Tibial artery (tissue), 4 donors: ENCODE measurements around the gene RAX2.

ENCODE experiments used
- DNase-seq, 2 donors: peaks; one replicate each; pipeline ENCODE4 v3.0.0-alpha.2; 2019
- H3K27ac ChIP-seq, 2 donors: fragments of 200-600 bp; sonication (generic) in 1 of 2; 1 replicate in 1 of 2; 2 replicates in 1 of 2; pipeline ENCODE4 v1.5.1; 2018 to 2019; ENCODE audit warnings: mild to moderate bottlenecking in 1 of 2
- H3K27me3 ChIP-seq, 2 donors: fragments of 200-600 bp; sonication (generic) in 1 of 2; one replicate each; pipeline versions ENCODE4 v1.5.1 to v1.6.0; 2016 to 2019
- H3K36me3 ChIP-seq, 3 donors: fragments of 200-600 bp; sonication (generic) in 2 of 3; one replicate each; pipeline ENCODE4 v1.5.1; 2016 to 2019; ENCODE audit warnings: mild to moderate bottlenecking in 2 of 3
- H3K4me1 ChIP-seq, 4 donors: fragments of 200-600 bp; sonication (generic) in 2 of 4; 1 replicate in 3 of 4; 2 replicates in 1 of 4; pipeline ENCODE4 v1.5.1; 2016 to 2019
- H3K4me3 ChIP-seq, 2 donors: fragments of 200-600 bp; sonication (generic) in 1 of 2; 1 replicate in 1 of 2; 2 replicates in 1 of 2; pipeline ENCODE4 v1.5.1; 2018 to 2019; ENCODE audit warnings: mild to moderate bottlenecking in 2 of 2
- H3K9me3 ChIP-seq, 3 donors: fragments of 200-600 bp; sonication (generic) in 1 of 3; one replicate each; pipeline ENCODE4 v1.5.1; 2016 to 2019
- CTCF ChIP-seq, 2 experiments: fragments of 200-600 bp in 1 of 2; fragments of 450-650 bp in 1 of 2; IDR thresholded peaks; one replicate each; pipeline ENCODE4 v1.5.1; 2017 to 2019; ENCODE audit warnings: antibody characterized with exemption in 2 of 2, mild to moderate bottlenecking in 1 of 2, moderate library complexity in 1 of 2
- intact Hi-C: fragments of 100-400 bp; cut with DNase I; formaldehyde crosslinking; loops from one replicate; pipeline ENCODE4 v1.15.0; 2023; ENCODE audit warnings: low total_unique reads

Gene RAX2

DNA sequence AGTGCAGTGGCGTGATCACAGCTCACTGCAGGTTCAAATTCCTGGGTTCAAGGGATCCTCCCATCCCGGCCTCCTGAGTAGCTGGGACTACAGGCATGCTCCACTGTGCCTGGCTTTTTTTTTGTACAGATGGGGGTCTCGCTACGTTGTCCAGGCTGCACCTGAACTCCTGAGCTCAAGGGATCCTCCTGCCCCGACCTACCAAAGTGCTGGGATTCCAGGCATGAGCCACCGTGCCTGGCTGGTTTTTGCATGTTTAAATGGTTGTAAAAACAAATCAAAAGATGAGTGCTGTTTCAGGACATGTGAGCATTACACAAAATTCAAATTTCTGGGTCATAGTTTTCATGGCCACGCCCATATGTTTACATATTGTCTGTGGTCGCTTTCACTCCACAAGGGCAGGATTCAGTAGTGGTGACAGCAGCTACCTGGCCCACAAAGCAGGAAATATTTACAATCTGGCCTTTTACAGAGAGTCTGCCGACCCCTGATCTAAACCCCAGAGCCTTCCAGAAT, 8.8 kb upstream of the RAX2 start:
- Histone ChIP-seq H3K4me1 (peaks cover 0 to 9% (median 0%) of the 10 kb centered on the region in 4 donors), H3K4me3 (no peak overlapping the region), H3K36me3 (no peaks in the 10 kb centered on the region), H3K9me3 (peaks cover 0 to 27% (median 24%) of the 10 kb centered on the region in 3 donors), H3K27ac (no peak overlapping the region), H3K27me3 (peaks cover 0 to 68% of the 10 kb centered on the region in 2 donors)
- no peak for TF ChIP-seq CTCF (IDR thresholded peaks at IDR 0.05)
- no peak for DNase-seq
- intact Hi-C loops, result no loop called here

DNA sequence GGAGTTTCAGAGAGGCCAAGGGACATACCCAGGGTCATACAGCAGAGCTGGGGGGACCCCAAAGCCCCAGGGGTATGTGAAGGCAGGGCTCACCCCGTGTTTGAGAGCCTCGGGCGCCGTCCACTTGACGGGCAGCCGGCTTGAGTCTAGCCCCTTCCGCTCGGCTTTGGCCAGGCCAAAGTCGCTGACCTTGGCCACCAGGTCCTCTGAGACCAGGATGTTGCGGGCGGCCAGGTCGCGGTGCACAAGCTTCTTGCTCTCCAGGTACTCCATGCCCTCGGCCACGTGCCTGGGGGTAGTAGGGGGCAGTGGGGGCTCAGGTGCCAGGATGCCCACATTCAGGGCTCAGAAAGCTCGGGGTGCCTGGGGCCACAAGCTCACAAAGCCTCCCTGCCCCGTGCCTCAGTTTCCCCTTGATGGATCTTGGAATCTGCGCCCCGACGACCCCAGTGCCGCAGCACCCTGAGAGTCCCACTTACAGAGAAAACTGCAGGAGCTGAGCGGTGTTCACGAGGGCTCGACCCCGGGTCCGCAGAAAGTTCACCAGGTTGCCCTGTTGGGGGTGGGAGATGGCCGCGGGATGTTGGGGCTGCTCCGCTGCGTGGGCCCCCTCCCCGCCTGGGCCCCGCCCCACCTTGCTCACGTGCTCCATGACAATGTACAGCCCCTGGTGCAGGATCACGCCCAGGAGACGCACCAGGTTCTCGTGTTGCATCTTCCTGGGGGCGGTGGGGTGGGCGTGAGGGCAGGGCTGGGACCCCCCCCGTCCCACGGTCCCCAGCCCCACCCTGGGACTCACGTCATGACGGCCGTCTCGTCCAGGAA, 7.1 kb upstream of the RAX2 start:
- H3K4me3 ChIP-seq, result no peak overlapping the region
- no peaks in the 10 kb centered on the region for H3K36me3 ChIP-seq
- DNase-seq, result no peak
- TF ChIP-seq CTCF (IDR thresholded peaks at IDR 0.05), result no peak
- intact Hi-C loops, result no loop called here
- peaks cover 0 to 50% of the 10 kb centered on the region in 2 donors for H3K27me3 ChIP-seq
- no peaks in the 10 kb centered on the region for H3K4me1 ChIP-seq
- peaks cover 0 to 27% (median 24%) of the 10 kb centered on the region in 3 donors for H3K9me3 ChIP-seq
- H3K27ac ChIP-seq, result no peak overlapping the region

- no peak for DNase-seq
- intact Hi-C loops, result no loop called here
- peaks cover 0 to 42% of the 10 kb centered on the region in 2 donors for H3K27me3 ChIP-seq
- H3K4me1 ChIP-seq, result no peaks in the 10 kb centered on the region
- H3K4me3 ChIP-seq, result no peak overlapping the region
- no peak for TF ChIP-seq CTCF (IDR thresholded peaks at IDR 0.05)
- no peak overlapping the region for H3K27ac ChIP-seq
- H3K9me3 ChIP-seq, result peaks cover 0 to 27% (median 24%) of the 10 kb centered on the region in 3 donors
- no peaks in the 10 kb centered on the region for H3K36me3 ChIP-seq
These were observed 6.3 kb upstream of the RAX2 start for GRCh38 chr19:3778104-3778867.

GRCh38 chr19:3776479-3777040, 4.5 kb upstream of the RAX2 start:
- intact Hi-C loops, result no loop called here
- Histone ChIP-seq H3K9me3 (peaks cover 0 to 14% (median 9%) of the 10 kb centered on the region in 3 donors), H3K27me3 (peaks cover 0 to 32% of the 10 kb centered on the region in 2 donors), H3K27ac (no peak overlapping the region), H3K4me3 (no peak overlapping the region), H3K36me3 (no peaks in the 10 kb centered on the region), H3K4me1 (no peaks in the 10 kb centered on the region)
- TF ChIP-seq CTCF (IDR thresholded peaks at IDR 0.05), result no peak
- no peak for DNase-seq

DNA sequence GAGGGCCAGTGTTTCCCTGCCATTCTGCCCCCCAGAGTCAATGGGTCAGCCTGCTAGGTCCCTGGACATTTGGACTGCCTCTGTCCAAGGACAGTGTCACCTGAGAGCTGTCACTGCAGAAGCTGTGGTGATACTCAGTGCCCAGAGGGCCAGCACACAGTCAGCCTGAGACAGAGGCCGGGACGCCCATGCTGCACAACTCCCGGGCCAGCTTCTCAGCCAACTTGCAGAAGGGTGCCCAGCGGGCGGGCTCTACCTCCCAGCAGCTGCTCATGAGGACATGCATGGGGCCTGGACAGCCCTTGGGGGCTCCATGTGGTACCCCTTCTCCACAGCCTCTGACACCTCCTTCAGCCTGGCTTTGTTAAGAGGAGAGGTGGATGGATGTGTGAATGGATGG, 3.8 kb upstream of the RAX2 start:
- Histone ChIP-seq H3K27me3 (peaks cover 0 to 34% of the 10 kb centered on the region in 2 donors), H3K9me3 (peaks cover 0 to 7% (median 2%) of the 10 kb centered on the region in 3 donors)
- no peak for TF ChIP-seq CTCF (IDR thresholded peaks at IDR 0.05)

More for the DNA sequence above, 3.8 kb upstream of the RAX2 start:
- Histone ChIP-seq H3K36me3 (no peaks in the 10 kb centered on the region), H3K27ac (no peak overlapping the region), H3K4me1 (no peaks in the 10 kb centered on the region), H3K4me3 (no peak overlapping the region)
- no peak for DNase-seq
- intact Hi-C loops, result no loop called here
